Activated T-helper 2 cell treated with anti-CD3 and anti-CD28 coated beads, Interferon-gamma antibody, Interleukin-2, Interleukin-4, amounts not matched to agents 10 μg/mL and 5 μg/mL and 100 μg/mL, durations not matched to agents 14 hours and 24 hours and 36 hours (primary cell): ENCODE results near the gene POLR2A. TPM values are rescaled to one million over a fixed set of nuclear protein-coding genes. Genes with fewer than 3 reads are reported as not detected.

Source experiments
- DNase-seq: peaks from one replicate; pipeline ENCODE4 v3.0.0; 2021; ENCODE audit warnings: low spot score
- H3K27ac Mint-ChIP-seq: one replicate; pipeline ENCODE4 v1.8.0; 2021; ENCODE audit warnings: mixed read lengths
- H3K27me3 Mint-ChIP-seq: one replicate; pipeline ENCODE4 v1.8.0; 2021; ENCODE audit warnings: low read depth, mixed read lengths
- H3K36me3 Mint-ChIP-seq: one replicate; pipeline ENCODE4 v1.8.0; 2021; ENCODE audit warnings: low read depth, mixed read lengths
- H3K4me1 Mint-ChIP-seq: one replicate; pipeline ENCODE4 v1.8.0; 2021; ENCODE audit warnings: low read depth, mixed read lengths
- H3K4me3 Mint-ChIP-seq: one replicate; pipeline ENCODE4 v1.8.0; 2021; ENCODE audit warnings: low read depth, mild to moderate bottlenecking, moderate library complexity, mixed read lengths
- H3K9me3 Mint-ChIP-seq: one replicate; pipeline ENCODE4 v1.8.0; 2021; ENCODE audit warnings: mixed read lengths
- intact Hi-C: fragments of 100-400 bp; cut with micrococcal nuclease; formaldehyde crosslinking; loops from one replicate; pipeline ENCODE4 v1.15.1; 2023
- total RNA-seq: library from RNA; stranded (reverse); gene quantifications from 2 replicates; pipeline ENCODE4 v1.2.3, GENCODE V29; 2022

POLR2A gene
- total RNA-seq, 1 donor from 2014 or later = 247 TPM

DNA sequence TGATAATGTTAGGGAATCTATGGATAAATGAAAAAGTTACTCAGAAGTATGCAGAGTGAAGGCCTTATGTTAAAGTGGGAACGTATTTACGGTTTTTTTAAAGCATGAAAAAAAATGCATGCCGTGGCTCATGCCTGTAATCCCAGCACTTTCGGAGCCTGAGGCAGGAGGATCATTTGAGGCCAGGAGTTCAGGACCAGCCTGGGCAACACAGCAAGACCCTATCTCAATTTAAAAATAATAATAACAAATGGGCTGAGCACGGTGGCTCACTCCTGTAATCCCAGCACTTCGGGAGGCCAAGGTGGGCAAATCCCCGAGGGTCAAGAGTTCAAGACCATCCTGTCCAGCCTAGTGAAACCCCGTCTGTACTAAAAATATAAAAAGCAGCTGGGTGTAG is 6.0 kb downstream of the POLR2A start:
- no peaks in the 10 kb centered on the region for H3K9me3 Mint-ChIP-seq
- H3K27ac Mint-ChIP-seq = no peak overlapping the region
- DNase-seq = no peak
- H3K4me1 Mint-ChIP-seq = peaks cover 48% of the 10 kb centered on the region
- intact Hi-C loops = no loop called here
- H3K4me3 Mint-ChIP-seq = no peak overlapping the region
- H3K36me3 Mint-ChIP-seq = peaks cover 75% of the 10 kb centered on the region
- no peaks in the 10 kb centered on the region for H3K27me3 Mint-ChIP-seq

DNA sequence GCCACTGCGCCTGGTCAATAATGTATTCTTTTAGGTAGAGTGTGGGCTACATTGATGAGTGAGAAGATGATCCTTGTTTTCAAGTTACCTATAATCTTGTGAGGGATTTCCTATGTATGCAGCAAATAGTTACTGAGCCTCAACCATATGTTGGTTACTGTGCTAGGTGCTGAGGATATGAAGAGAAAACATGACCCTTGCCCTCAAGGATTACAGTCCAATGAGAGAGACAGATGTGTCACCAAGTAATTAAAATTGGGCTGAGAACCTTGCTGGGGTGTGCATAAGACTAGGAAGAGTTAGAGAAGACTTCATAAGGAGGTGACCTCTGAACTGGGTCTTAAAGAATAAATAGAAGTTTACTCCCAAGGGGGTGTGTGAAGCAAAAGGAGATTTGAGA is 7.4 kb downstream of the POLR2A start:
- intact Hi-C loops = no loop called here
- Mint-ChIP-seq H3K9me3 (no peaks in the 10 kb centered on the region), H3K27me3 (no peaks in the 10 kb centered on the region), H3K4me1 (peaks cover 37% of the 10 kb centered on the region), H3K4me3 (no peak overlapping the region), H3K27ac (no peak overlapping the region), H3K36me3 (peaks cover 78% of the 10 kb centered on the region)
- no peak for DNase-seq

DNA sequence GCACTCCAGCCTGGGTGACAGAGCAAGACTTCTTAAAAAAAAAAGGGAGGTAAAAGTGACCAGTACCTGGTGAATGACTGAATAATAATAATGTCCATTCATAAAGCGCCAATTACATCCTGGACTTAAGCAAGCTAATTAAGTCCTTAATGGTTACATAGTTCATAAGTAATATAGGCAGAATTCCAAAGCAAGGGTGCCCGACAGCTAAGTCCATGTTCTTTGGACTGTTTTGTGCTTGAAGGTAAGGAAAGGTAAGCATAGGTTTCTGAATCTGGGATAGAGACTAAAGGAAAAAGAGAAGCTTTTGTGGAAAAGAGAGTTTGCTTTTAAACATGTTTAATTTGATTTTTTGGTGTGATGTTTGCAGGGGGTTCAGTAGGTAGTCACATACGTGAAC is 9.8 kb downstream of the POLR2A start:
- DNase-seq = no peak
- Mint-ChIP-seq H3K27ac (no peak overlapping the region), H3K9me3 (no peaks in the 10 kb centered on the region), H3K4me3 (no peak overlapping the region), H3K27me3 (no peaks in the 10 kb centered on the region), H3K36me3 (peaks cover 85% of the 10 kb centered on the region), H3K4me1 (peaks cover 25% of the 10 kb centered on the region)
- intact Hi-C loops = no loop called here

DNA sequence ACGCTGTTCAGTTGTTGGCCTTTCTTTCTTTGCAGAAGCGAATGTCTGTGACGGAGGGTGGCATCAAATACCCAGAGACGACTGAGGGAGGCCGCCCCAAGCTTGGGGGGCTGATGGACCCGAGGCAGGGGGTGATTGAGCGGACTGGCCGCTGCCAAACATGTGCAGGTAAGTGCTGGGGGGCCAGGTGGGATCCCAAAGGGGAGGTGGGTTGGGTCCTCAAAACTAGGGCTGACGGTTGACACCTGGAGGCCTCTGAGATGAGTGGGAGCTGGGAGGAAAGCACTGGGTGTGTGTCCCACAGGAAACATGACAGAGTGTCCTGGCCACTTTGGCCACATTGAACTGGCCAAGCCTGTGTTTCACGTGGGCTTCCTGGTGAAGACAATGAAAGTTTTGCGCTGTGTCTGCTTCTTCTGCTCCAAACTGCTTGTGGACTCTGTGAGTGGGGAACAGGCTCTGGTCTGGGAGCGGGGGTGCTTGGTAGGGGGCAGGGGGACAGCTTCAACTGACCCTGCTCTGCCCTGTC is 11.8 kb downstream of the POLR2A start:
- intact Hi-C loops = no loop called here
- Mint-ChIP-seq H3K9me3 (no peaks in the 10 kb centered on the region), H3K4me3 (no peak overlapping the region), H3K27ac (no peak overlapping the region), H3K27me3 (no peaks in the 10 kb centered on the region), H3K36me3 (peaks cover 81% of the 10 kb centered on the region), H3K4me1 (peaks cover 13% of the 10 kb centered on the region)
- no peak for DNase-seq

DNA sequence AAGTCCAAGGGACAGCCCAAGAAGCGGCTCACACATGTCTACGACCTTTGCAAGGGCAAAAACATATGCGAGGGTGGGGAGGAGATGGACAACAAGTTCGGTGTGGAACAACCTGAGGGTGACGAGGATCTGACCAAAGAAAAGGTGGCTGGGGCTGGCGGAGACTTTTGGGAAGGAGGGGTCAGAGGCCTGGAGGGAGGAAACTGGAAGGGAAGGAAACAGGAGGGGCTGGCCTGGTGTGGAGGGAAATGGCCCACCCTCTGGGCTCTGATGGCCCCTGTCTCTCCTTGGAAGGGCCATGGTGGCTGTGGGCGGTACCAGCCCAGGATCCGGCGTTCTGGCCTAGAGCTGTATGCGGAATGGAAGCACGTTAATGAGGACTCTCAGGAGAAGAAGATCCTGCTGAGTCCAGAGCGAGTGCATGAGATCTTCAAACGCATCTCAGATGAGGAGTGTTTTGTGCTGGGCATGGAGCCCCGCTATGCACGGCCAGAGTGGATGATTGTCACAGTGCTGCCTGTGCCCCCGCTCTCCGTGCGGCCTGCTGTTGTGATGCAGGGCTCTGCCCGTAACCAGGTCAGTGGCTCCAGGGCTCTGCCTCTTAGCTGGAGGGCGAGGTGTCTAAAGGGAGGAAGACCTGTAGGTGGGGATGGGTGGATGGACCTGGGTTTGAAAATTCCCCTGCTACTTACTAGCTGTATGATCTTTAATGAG is 12.5 kb downstream of the POLR2A start:
- H3K36me3 Mint-ChIP-seq = peaks cover 84% of the 10 kb centered on the region
- H3K4me3 Mint-ChIP-seq = no peak overlapping the region
- no peak for DNase-seq
- intact Hi-C loops = no loop called here
- H3K27me3 Mint-ChIP-seq = no peaks in the 10 kb centered on the region
- H3K4me1 Mint-ChIP-seq = peaks cover 10% of the 10 kb centered on the region
- H3K27ac Mint-ChIP-seq = no peak overlapping the region
- no peaks in the 10 kb centered on the region for H3K9me3 Mint-ChIP-seq

DNA sequence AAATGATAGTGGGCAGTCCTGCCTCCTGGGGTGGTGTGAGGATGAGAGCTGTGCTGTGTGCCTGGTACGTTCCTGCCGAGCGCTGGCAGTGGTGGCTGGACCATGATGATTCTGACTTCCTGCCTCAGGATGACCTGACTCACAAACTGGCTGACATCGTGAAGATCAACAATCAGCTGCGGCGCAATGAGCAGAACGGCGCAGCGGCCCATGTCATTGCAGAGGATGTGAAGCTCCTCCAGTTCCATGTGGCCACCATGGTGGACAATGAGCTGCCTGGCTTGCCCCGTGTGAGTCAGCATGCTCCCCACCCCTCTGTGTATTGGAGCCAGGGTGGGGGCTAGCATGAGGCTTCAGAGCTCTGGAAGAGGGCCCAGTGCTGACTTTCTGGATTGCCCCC is 13.1 kb downstream of the POLR2A start:
- Mint-ChIP-seq H3K27ac (no peak overlapping the region), H3K9me3 (no peaks in the 10 kb centered on the region), H3K36me3 (peaks cover 87% of the 10 kb centered on the region), H3K4me3 (no peak overlapping the region), H3K27me3 (no peaks in the 10 kb centered on the region), H3K4me1 (peaks cover 8% of the 10 kb centered on the region)
- intact Hi-C loops = no loop called here
- no peak for DNase-seq

DNA sequence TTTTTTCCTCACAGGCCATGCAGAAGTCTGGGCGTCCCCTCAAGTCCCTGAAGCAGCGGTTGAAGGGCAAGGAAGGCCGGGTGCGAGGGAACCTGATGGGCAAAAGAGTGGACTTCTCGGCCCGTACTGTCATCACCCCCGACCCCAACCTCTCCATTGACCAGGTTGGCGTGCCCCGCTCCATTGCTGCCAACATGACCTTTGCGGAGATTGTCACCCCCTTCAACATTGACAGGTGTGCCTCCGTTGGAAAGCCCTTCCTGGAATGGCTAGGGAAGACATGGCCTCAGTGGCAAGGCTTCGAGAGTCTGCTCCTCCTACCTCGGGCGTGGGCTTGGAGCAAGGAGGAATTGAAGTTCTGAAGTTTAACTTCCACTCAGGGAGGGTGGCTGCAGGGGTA is 13.5 kb downstream of the POLR2A start:
- intact Hi-C loops = no loop called here
- H3K36me3 Mint-ChIP-seq = peaks cover 89% of the 10 kb centered on the region
- no peak overlapping the region for H3K27ac Mint-ChIP-seq
- peaks cover 6% of the 10 kb centered on the region for H3K4me1 Mint-ChIP-seq
- no peaks in the 10 kb centered on the region for H3K9me3 Mint-ChIP-seq
- DNase-seq = no peak
- no peaks in the 10 kb centered on the region for H3K27me3 Mint-ChIP-seq
- no peak overlapping the region for H3K4me3 Mint-ChIP-seq

DNA sequence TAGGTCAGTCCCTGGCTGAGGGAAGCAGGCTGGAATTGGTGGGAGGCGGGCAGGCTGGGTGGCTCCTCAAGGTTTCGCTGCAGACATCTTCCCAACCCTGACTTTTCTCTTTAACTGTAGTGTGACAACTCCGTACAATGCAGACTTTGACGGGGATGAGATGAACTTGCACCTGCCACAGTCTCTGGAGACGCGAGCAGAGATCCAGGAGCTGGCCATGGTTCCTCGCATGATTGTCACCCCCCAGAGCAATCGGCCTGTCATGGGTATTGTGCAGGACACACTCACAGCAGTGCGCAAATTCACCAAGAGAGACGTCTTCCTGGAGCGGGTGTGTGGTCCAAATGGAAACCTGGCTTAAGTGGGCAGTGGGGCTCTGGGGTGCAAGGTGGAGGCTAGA is 15.0 kb downstream of the POLR2A start:
- Mint-ChIP-seq H3K36me3 (peaks cover 89% of the 10 kb centered on the region), H3K9me3 (no peaks in the 10 kb centered on the region), H3K27me3 (no peaks in the 10 kb centered on the region), H3K27ac (no peak overlapping the region), H3K4me3 (no peak overlapping the region), H3K4me1 (no peaks in the 10 kb centered on the region)
- DNase-seq = no peak
- intact Hi-C loops = no loop called here

DNA sequence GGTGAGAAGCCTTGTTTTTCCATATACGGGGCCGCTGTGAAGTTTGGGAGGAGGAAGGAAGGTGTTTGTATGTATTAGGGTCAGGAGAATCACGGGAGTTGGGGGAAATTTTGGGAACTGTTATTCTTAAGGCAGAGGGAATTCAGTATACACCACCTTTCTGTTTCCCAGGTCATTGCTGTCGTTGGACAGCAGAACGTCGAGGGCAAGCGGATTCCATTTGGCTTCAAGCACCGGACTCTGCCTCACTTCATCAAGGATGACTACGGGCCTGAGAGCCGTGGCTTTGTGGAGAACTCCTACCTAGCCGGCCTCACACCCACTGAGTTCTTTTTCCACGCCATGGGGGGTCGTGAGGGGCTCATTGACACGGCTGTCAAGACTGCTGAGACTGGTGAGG is 17.6 kb downstream of the POLR2A start:
- no peak overlapping the region for H3K27ac Mint-ChIP-seq
- peaks cover 86% of the 10 kb centered on the region for H3K36me3 Mint-ChIP-seq
- no peaks in the 10 kb centered on the region for H3K27me3 Mint-ChIP-seq
- no peaks in the 10 kb centered on the region for H3K9me3 Mint-ChIP-seq
- DNase-seq = no peak
- intact Hi-C loops = no loop called here
- no peak overlapping the region for H3K4me3 Mint-ChIP-seq
- no peaks in the 10 kb centered on the region for H3K4me1 Mint-ChIP-seq

DNA sequence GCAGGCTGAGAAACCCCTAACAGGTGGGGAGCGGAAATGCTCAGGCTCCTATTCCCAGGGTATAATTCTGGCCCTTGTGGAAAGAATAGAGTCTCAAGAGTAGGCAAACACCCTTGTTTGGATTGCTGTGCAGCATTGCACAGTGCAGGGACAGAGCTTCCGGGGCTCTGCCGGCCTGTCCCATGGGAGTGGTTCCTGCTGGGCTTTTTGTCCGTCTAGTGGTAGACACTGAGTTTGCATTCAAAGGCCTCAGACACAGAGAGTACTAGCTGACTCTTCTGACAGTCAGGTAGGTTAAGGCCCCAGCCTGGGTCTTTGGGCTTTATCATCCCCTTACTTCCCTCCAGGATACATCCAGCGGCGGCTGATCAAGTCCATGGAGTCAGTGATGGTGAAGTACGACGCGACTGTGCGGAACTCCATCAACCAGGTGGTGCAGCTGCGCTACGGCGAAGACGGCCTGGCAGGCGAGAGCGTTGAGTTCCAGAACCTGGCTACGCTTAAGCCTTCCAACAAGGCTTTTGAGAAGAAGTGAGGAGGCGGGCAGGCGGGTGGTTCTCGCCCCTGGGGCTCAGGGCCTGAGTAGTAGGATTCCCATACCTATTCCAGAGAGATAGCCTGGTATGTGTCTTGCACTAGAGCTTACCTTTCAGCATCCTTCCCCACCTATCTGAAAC is 18.1 kb downstream of the POLR2A start:
- H3K27me3 Mint-ChIP-seq = no peaks in the 10 kb centered on the region
- intact Hi-C loops = no loop called here
- DNase-seq = no peak
- H3K4me3 Mint-ChIP-seq = no peak overlapping the region
- H3K4me1 Mint-ChIP-seq = no peaks in the 10 kb centered on the region
- H3K36me3 Mint-ChIP-seq = peaks cover 86% of the 10 kb centered on the region
- no peaks in the 10 kb centered on the region for H3K9me3 Mint-ChIP-seq
- no peak overlapping the region for H3K27ac Mint-ChIP-seq

DNA sequence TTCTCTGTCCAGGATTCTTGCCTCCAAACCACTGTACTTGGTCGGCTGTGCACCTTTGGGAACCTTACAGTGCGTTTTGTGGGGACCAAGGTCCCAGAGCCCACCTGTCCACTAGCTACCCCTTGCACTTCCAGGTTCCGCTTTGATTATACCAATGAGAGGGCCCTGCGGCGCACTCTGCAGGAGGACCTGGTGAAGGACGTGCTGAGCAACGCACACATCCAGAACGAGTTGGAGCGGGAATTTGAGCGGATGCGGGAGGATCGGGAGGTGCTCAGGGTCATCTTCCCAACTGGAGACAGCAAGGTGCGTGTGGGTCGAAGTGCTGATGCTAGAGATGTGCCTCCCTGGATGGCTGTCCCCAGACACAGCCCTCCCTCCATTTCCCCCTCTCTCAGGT is 18.8 kb downstream of the POLR2A start:
- Mint-ChIP-seq H3K9me3 (no peaks in the 10 kb centered on the region), H3K36me3 (peaks cover 84% of the 10 kb centered on the region), H3K4me3 (no peak overlapping the region), H3K4me1 (no peaks in the 10 kb centered on the region), H3K27ac (no peak overlapping the region), H3K27me3 (no peaks in the 10 kb centered on the region)
- intact Hi-C loops = no loop called here
- DNase-seq = no peak

DNA sequence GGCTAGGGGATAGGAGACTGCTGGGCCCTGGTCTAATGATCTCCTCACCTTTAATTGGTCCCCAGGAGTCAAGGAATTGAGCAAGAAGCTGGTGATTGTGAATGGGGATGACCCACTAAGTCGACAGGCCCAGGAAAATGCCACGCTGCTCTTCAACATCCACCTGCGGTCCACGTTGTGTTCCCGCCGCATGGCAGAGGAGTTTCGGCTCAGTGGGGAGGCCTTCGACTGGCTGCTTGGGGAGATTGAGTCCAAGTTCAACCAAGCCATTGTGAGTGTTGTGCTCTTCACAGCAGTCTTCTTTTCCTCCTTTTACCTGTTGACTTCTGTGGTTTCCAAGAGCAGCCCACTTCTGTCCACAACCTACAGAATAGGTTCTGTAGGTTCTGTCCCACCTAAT is 19.4 kb downstream of the POLR2A start:
- no peak for DNase-seq
- Mint-ChIP-seq H3K27ac (no peak overlapping the region), H3K27me3 (no peaks in the 10 kb centered on the region), H3K9me3 (no peaks in the 10 kb centered on the region), H3K4me1 (no peaks in the 10 kb centered on the region), H3K4me3 (no peak overlapping the region), H3K36me3 (peaks cover 85% of the 10 kb centered on the region)
- intact Hi-C loops = no loop called here

DNA sequence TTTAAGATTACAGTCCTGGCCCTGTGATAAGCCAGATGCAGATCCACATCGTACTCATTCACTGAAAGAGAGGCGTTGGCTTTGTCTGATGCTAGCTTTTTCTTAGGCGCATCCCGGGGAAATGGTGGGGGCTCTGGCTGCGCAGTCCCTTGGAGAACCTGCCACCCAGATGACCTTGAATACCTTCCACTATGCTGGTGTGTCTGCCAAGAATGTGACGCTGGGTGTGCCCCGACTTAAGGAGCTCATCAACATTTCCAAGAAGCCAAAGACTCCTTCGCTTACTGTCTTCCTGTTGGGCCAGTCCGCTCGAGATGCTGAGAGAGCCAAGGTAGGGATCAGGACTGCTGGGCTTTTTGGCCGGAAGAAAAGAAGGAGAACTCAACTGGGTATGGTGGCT is 24.0 kb downstream of the POLR2A start:
- Mint-ChIP-seq H3K27me3 (no peaks in the 10 kb centered on the region), H3K36me3 (peaks cover 90% of the 10 kb centered on the region), H3K27ac (no peak overlapping the region), H3K4me1 (no peaks in the 10 kb centered on the region), H3K4me3 (no peak overlapping the region), H3K9me3 (no peaks in the 10 kb centered on the region)
- intact Hi-C loops = no loop called here
- no peak for DNase-seq
